Chondrocyte (in vitro differentiated cells): Measurements from ENCODE around the gene TBCB. TPM values are rescaled to one million over a fixed set of nuclear protein-coding genes. Genes with fewer than 3 reads are reported as not detected.

Experiments
- DNase-seq: peaks from one replicate; pipeline ENCODE4 v3.0.0; 2021; ENCODE audit warnings: mixed read lengths, low spot score
- H3K27ac Mint-ChIP-seq: one replicate; pipeline ENCODE4 v1.8.0; 2021; ENCODE audit warnings: mild to moderate bottlenecking, moderate library complexity, mixed read lengths; ENCODE audit not compliant: unreplicated experiment
- H3K27me3 Mint-ChIP-seq: 2 replicates; pipeline ENCODE4 v1.8.0; 2021; ENCODE audit warnings: low read depth, mixed read lengths
- H3K36me3 Mint-ChIP-seq: 2 replicates; pipeline ENCODE4 v1.8.0; 2021; ENCODE audit warnings: low read depth, mixed read lengths
- H3K4me1 Mint-ChIP-seq: 2 replicates; pipeline ENCODE4 v1.8.0; 2021; ENCODE audit warnings: low read depth, mild to moderate bottlenecking, mixed read lengths
- H3K4me3 Mint-ChIP-seq: one replicate; pipeline ENCODE4 v1.8.0; 2021; ENCODE audit warnings: mild to moderate bottlenecking, moderate library complexity, mixed read lengths; ENCODE audit not compliant: unreplicated experiment
- H3K9me3 Mint-ChIP-seq: 2 replicates; pipeline ENCODE4 v1.8.0; 2021; ENCODE audit warnings: low read depth, mixed read lengths
- CTCF ChIP-seq: fragments of 200-600 bp; sonication (generic); IDR thresholded peaks from 2 replicates; pipeline ENCODE4 v1.5.0; 2021; ENCODE audit warnings: antibody characterized with exemption, mild to moderate bottlenecking, moderate library complexity
- total RNA-seq: library from RNA; stranded (reverse); gene quantifications from 3 replicates; pipeline ENCODE4 v1.2.1, GENCODE V29; 2021

Gene TBCB
- total RNA-seq, 1 donor from 2014 or later = 201 TPM

GRCh38 chr19:36103040-36103626 is 12.1 kb upstream of the TBCB start:
- no peak overlapping the region for H3K4me3 Mint-ChIP-seq
- no peaks in the 10 kb centered on the region for H3K9me3 Mint-ChIP-seq
- H3K27ac Mint-ChIP-seq = no peak overlapping the region
- no peak for TF ChIP-seq CTCF
- no peak for DNase-seq
- no peaks in the 10 kb centered on the region for H3K27me3 Mint-ChIP-seq
- peaks cover 2% of the 10 kb centered on the region for H3K36me3 Mint-ChIP-seq
- no peaks in the 10 kb centered on the region for H3K4me1 Mint-ChIP-seq

GRCh38 chr19:36103842-36104552 is 11.3 kb upstream of the TBCB start:
- no peak for TF ChIP-seq CTCF
- Mint-ChIP-seq H3K4me1 (no peaks in the 10 kb centered on the region), H3K36me3 (peaks cover 2% of the 10 kb centered on the region), H3K9me3 (no peaks in the 10 kb centered on the region), H3K27ac (no peak overlapping the region), H3K4me3 (no peak overlapping the region), H3K27me3 (no peaks in the 10 kb centered on the region)
- no peak for DNase-seq

- no peak for TF ChIP-seq CTCF
- Mint-ChIP-seq H3K36me3 (peaks cover 2% of the 10 kb centered on the region), H3K27ac (no peak overlapping the region), H3K4me1 (no peaks in the 10 kb centered on the region), H3K27me3 (no peaks in the 10 kb centered on the region), H3K4me3 (no peak overlapping the region), H3K9me3 (no peaks in the 10 kb centered on the region)
- no peak for DNase-seq
Measured at GRCh38 chr19:36106441-36106840, 8.8 kb upstream of the TBCB start.

GRCh38 chr19:36106991-36107390 is 8.3 kb upstream of the TBCB start:
- no peaks in the 10 kb centered on the region for H3K27me3 Mint-ChIP-seq
- no peak overlapping the region for H3K4me3 Mint-ChIP-seq
- no peak for DNase-seq
- H3K4me1 Mint-ChIP-seq = no peaks in the 10 kb centered on the region
- H3K9me3 Mint-ChIP-seq = no peaks in the 10 kb centered on the region
- no peak for TF ChIP-seq CTCF
- H3K27ac Mint-ChIP-seq = no peak overlapping the region
- peaks cover 3% of the 10 kb centered on the region for H3K36me3 Mint-ChIP-seq

- no peak for TF ChIP-seq CTCF
- Mint-ChIP-seq H3K27ac (no peak overlapping the region), H3K27me3 (no peaks in the 10 kb centered on the region), H3K4me3 (no peak overlapping the region), H3K36me3 (peaks cover 5% of the 10 kb centered on the region), H3K9me3 (no peaks in the 10 kb centered on the region), H3K4me1 (peaks cover 7% of the 10 kb centered on the region)
- DNase-seq = no peak
Measured at GRCh38 chr19:36108684-36109083, 6.6 kb upstream of the TBCB start.
